ENCODE data around the gene NFASC.

Gene NFASC

DNA sequence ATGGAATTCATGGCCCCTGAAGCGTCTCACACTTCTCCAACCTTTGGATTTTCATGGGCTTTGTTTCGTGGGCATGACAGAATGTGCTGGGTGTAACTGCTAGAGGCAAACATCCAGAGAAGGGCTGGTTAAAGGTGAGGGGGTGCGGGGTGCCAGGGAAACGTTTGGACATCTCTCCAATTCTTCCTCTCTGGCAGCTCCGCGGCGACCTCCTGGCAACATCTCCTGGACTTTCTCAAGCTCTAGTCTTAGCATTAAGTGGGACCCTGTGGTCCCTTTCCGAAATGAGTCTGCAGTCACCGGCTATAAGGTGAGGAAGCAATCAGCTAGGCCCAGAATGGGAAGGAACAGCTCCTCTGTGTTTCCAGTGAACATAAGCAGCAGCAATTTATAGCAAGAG, 201.6 kb downstream of the NFASC start:
- Histone ChIP-seq H2AFZ (ENCODE audit: insufficient read depth, low read length, poor library complexity) (no peak overlapping the region), H2AK5ac (ENCODE audit: low read length) (no peak overlapping the region), H4K12ac (ENCODE audit: low read depth, low read length) (no peak overlapping the region), H3K4me2 (ENCODE audit: low read length) (no peak overlapping the region), H3K4ac (ENCODE audit: low read depth, low read length) (no peak overlapping the region), H3K14ac (ENCODE audit: low read length) (no peak overlapping the region), H3K4me3 (ENCODE audit: low read depth, low read length) (no peak overlapping the region), H3K27ac (ENCODE audit: low read depth, low read length) (no peak overlapping the region), H3K79me2 (ENCODE audit: control insufficient read depth, insufficient read depth, low read length, poor library complexity) (no peaks in the 10 kb centered on the region), H4K91ac (ENCODE audit: low read depth, low read length) (no peak overlapping the region), H3K9ac (ENCODE audit: low read length) (no peak overlapping the region), H2BK120ac (ENCODE audit: insufficient read depth, low read length, poor library complexity) (no peak overlapping the region), H4K8ac (ENCODE audit: low read depth, low read length) (no peak overlapping the region), H2BK5ac (ENCODE audit: low read depth, low read length, poor library complexity) (no peak overlapping the region), H3K27me3 (ENCODE audit: insufficient read depth, low read length) (no peaks in the 10 kb centered on the region), H3K9me3 (ENCODE audit: insufficient read depth, low read depth, low read length) (peaks cover 3% of the 10 kb centered on the region), H3K79me1 (ENCODE audit: low read length) (no peaks in the 10 kb centered on the region), H3K18ac (ENCODE audit: low read length) (no peak overlapping the region), H3K4me1 (ENCODE audit: control insufficient read depth in 1 of 2, insufficient read depth in 2 of 2, low read length in 2 of 2) (peaks cover 2 to 4% of the 10 kb centered on the region in 2 experiments), H3K36me3 (ENCODE audit: control insufficient read depth in 1 of 2, insufficient read depth in 2 of 2, low read length in 2 of 2) (no peaks in the 10 kb centered on the region), H3K23ac (ENCODE audit: low read length) (no peak overlapping the region), H2BK12ac (ENCODE audit: low read length) (no peak overlapping the region)
- no peak for DNase-seq
- no CpG with 5 or more reads among the region's 9 CpGs for WGBS (ENCODE audit: extremely low coverage, insufficient coverage, insufficient read length)

Measured in trophoblast cell (in vitro differentiated cells and primary cell).